AG20443 (cell line): ENCODE data around the gene OTC.

Experiments
- DNase-seq: peaks from one replicate; pipeline ENCODE4 v3.0.0; 2012; ENCODE audit warnings: low spot score, mixed read lengths

The OTC gene

DNA sequence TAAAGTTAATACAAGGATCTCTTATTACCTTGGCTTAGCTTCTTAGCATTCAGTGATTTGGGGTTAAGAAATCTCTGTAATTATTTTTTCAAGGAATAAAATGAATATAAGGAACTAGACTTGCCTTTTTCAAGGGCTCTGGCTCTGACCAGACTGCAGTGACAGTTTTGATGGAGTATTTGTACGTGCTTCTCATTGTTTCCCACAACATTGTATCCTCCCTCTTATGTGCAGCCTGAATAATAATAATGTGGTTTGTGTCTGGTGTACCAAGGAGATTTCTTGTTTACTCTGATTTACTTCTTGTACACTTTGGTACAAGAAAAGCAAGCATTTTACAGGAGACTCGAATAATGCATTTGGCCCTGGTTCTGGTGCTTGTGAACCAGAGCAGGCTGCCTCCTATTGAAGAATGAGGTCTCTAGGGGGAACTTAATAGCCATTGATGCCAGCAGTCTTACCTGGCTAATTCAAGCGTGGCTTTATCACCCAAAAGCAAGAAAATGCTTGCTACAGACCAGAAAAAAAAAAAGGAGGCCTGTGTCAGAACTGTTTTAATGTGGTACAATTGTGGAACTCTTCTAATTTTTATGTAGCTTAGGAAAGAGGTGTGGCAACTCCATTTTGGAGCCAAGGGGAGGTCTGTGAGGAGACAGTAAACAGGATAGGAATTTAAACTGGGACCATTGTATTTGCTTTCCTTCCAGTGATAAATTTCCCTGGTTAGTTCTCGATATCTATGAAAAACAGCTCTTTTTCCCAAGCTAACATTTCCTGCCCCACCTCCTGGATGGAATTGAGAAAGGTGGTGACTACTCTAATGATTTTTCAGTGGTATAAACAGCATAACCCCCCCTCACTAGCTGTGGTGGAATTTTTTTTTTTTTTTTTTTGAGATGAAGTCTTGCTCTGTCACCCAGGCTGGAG, 5.6 kb downstream of the OTC start:
- DNase-seq = no peak

DNA sequence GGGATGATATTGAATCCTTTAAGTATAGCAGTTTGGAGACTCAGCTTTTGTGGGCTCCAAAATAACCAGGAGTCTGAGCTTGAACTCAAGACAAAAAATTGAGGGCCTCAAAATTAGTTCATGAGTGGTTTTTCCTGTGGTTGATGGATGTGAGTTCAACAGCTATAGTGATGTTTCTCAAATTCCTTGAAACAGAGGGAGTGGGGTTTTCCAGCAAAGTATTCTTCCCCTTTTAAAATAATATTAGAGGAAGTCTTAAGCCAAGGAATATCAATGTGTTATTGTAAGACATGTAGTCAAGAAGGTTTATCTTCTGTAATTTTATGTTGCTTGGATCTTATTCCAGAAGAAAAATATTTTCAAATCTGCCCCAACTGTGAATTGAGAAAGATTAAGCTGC, 10.6 kb downstream of the OTC start:
- no peak for DNase-seq

DNA sequence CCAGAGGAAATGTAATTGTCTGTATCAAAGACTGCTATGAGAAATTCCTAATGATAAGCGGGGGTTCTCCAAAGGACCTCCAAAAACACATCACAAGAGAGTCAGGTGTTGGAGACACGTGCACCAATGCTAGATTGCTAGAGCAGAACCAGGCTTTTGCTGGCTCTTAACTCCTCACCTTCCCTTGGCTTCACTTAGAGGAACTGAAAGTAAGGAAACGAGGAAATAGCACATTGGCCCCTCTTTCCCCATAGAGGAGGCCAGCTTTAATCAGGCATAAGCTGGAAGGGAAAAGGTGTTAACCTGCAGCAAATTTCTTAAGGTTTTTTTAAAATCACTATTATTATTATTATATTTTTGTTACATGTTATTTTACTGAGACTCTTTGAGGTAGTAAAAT, 13.6 kb downstream of the OTC start:
- DNase-seq = no peak

DNA sequence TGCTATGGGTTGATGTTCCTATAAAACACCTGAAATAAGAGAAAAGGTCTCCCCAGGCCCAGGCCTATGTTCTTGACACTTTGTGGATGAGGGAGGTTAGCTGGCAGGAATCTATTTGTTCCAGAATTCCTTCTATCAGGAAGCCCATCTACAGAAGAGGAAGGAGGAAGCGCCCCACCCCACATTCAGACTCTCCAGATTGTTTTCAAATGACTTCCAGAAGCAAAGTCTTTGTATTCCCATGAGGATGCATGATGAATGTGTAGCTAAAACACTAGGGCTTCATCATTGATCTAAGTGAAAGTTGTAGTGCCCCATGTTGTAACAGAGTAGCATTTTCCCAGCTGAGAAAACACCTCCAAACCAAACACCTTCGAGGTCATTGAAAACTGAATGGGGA, 16.4 kb downstream of the OTC start:
- DNase-seq = no peak

DNA sequence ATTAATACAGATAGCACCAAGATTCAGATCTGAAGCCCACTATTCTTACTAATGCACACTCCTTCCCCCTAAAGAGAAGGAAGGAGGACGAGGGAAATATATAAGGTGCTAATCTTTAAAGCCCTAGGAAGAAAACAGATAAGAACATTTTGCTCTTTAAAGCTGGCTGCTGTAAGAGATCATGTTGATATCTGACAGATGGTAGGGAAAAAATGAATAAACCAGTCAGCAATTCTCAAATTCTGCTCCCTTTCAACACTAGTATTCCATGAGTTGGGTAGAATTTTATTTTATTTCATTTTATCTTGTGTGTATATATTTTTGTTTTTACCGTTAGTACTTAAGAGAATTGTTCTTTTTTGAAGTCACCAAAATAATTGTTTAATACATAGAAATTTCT, 19.2 kb downstream of the OTC start:
- no peak for DNase-seq

DNA sequence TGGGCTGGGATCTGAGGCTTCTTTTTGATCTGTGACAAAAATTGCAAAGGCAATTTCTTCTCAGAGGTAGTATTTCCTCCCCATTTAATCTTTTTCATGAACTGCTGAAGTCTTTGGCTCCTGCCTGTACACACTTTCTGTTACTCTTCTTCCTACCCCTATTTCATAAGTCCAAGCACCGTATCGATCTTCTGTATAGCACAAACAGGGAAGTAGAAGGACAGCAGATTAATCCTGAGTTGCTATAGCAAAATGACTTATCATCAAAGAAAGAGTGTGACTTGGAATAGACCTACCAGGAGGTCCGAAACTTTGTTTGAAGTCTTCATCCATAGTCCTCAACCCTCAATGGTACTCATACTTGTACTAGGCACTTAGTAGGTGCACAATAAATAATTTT, 22.0 kb downstream of the OTC start:
- DNase-seq = no peak

DNA sequence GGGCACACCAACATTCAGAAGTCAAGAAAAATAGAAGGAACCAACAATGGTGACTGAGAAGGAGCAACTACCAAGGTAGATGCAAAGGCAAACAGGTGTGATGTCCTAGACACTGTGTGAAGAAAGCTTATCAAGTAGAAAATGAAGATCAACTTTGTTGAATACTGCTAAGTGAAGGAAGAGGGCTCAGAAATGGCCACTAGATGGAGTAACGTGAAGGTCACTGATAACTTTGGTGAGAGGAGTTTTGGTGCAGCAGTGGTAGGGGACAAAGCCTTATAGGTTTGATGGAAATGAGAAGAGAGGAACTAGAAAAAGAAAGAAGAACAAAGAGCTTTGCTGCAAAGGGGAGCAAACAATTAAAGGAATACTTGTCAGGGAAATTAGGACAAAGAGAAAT, 23.5 kb downstream of the OTC start:
- peak; percentile 9 for DNase-seq

DNA sequence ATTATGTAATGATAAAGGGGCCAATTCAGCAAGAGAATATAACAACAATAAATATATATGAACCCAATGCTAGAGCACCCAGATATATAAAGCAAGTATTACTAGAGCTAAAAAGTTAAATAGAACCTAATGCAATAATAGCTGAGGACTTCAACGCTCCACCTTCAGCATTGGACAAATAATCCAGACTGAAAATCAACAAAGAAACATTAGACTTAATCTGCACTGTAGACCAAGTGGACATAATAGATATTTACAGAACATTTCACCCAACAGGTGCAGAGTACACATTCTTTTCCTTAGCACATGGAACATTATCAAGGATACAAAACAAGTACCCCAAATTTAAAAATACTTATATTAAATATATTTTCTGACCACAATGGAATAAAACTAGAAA, 24.3 kb downstream of the OTC start:
- DNase-seq = no peak

DNA sequence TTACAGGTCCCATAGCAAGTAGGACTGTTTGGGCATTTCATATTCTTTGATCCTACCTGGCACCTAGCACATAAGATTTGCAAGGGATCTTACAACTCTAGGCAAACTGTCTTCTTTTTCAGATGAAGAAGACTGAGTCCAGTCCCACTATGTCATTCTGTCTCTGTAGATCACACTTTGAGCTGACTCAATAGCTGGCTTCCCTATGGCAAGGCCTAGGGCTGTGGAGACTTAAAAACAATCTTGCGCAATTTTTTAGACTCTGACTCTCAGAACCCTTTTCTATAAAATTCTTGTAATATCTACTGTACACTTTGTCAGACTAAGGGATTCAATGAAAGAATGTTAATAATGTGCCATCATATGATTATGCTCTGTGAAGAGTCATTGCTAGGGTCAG, 26.7 kb downstream of the OTC start:
- no peak for DNase-seq

DNA sequence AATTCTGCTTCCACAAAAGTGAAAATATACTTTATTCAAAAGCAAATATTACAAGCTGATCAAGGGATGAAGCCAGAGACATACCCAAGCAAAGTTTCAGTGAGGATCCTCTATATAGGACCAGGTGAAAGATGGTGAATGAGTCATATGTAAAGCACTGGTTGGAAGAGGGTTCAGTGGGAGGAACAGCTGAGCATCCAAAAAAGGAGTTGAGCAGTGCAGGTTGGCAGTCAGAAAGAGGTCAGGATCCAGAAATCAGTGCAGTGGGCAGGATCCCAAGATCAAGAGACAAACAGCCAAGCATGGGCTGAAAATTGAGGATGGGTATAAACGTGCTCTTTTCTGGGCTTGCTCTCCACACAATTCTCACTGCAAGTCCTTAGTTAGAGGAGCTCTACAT, 30.3 kb downstream of the OTC start:
- DNase-seq = no peak

DNA sequence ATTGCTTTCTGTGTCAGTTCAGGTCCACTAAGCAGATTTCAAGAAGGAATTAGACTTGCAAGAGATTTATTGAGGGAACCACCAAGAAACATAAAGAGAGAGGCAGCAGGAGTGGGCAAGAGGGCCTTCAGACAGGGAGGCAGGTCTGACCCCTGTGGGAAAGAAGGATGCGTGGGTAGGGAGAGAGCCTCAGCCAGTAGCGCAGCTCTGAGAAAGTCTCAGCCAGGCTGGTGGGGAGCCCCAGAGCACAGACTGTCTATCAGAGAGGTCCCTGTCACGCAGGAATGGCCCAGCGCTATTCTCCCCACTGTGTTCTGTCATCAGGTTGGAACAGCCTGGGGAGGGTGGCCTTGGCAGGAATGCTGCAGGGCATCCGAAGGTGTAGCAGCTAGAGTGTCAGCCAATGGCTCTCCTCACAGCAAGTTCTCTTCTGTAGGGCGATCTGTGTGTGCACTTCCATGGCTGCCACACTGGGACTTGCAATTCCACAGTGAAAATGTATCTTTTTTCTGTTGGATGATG, 48.0 kb downstream of the OTC start:
- DNase-seq = no peak

DNA sequence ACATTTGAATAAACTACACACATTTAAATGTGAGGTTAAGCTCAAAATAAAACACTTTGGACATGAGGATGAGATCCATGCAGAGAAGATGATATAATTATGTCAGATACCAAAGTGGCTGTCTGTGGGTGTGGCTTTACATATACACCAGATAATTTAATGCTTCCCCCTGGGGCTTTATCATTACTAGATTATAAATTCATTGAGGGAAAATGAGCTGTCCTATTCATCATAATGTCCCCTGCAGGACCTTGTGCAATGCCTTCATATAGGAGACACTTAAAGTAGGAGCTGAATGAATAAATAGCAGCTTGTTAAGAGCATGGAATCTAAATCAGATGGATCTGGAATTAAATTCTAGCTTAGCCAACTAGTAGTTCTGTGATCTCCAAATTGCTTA, 49.7 kb downstream of the OTC start:
- no peak for DNase-seq

DNA sequence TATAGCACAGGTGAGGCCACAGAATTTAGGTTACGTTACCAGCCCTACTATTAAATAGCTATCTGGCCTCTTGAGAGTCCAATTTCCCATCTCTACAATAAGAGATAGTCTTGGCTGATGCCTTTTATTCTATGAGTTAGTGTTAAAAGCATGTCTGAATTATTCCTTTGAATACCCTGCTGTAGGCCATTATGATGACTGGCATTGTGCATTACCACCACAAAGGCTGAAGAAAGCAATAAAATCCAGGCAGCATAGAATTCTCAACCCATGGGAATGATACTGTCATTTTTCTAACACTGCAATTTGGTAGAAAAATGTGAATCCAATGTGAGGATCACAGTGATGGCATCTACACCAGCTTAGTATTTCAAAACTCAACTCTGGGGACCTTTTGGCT, 51.4 kb downstream of the OTC start:
- no peak for DNase-seq

DNA sequence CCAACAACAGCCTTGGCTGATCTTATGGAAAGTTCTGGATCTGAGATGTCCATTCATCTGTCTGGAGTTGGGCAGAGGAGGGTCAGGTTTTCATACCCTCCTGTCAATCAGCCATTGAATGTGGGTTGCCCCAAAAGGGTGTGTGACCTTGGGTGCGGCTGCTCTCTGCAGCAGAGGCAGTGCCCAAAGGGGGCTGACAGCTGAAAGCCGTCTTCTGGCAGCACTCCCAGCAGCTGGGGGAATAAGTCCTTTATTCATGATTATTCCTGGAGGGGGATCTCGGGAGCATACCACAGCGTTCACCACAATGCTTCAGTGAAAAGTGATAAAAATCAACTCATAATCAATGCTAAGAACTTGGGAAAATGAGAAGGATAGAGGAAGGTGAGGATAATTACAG, 54.7 kb downstream of the OTC start:
- no peak for DNase-seq

DNA sequence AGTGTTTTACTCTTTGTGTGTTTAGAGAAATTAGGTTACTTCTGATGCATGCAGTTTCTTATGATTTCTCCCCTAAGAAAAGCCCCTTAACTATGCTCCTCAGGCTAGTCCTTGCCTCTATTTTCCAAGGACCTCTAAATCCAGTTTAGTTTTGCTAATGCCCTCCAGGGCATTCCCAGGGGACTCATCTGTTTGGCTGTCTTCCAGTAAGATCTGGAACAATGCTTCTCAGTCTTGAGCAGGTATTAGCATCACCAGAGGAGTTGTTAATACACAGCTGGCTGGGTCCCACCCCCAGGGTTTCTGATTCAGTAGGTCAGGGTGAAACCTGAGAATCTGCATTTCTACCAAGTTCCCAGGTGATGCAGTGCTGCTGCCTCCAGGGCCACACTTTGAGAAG, 56.9 kb downstream of the OTC start:
- DNase-seq = no peak

DNA sequence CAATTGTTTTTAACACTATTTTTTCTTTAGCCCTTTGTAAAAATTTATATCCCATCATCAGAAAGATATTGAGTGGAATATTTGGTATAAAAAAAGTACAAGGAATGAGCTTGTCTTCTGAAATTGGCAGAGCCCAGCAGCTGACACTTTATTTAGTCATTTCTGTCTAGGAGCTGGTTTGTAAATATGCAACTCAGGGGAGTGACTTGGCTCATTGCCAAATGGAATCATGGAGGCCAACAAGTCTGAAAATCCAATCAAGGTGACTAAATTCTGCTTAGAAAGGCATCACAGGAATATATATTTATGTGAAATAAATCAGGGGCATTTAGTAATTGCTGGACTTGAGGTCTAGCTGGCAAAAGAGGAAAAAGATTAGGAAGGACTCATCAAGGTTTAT, 74.4 kb downstream of the OTC start:
- DNase-seq = no peak

DNA sequence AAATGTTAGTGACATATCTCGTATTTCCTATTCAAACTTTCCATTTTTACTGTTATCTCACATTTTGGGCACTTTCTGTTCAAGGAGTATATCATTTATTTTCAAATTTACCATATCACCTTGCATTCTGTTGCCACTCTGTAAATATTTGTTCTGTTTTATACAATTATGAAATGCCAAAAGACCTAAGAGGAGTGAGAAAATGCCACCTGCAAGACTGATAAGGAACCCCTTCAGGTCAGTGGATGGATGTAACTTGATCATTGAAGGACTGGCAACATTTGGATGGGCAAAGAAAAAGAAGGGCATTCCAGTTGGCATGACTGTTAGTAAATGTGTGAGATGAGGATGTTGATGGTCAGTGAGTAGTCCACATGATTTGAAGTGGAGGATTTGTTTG, 79.1 kb downstream of the OTC start:
- DNase-seq = no peak

DNA sequence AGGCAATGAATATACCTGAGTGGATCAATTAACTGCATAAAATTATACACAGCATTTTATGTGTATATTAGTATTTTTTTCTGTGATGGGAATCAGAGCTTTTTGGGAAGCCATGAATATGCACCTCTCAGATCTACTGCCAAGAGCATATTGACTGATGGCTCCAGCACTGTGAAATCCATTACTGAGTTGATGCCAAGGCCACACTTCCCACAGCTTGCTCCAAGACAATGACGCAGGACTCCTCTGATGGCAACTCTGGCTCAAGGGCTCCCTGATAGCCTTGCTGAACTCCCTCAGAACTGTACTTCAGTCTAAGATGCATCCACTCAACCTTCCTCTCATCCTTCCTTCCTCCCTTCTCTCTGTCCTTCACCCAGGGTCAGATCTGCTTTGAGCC, 82.7 kb downstream of the OTC start:
- DNase-seq = no peak

DNA sequence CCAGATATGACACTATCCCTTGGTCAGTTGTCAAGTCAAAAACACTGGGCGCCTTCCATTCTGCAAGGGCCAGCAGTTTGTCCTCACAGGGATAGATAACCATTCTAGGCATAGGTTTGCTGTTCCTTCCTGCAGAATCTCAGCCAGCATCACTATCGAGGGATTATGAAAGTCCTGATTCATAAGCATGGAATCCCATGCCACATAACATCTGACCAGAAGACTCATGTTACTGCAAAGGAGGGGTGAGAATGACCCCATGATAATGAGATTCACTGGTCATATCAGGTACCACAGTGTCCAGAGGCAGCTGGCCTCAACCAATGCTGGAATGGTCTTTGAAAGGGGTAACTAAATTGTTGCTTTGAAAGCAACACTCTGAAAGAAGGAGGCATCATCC, 84.7 kb downstream of the OTC start:
- no peak for DNase-seq

DNA sequence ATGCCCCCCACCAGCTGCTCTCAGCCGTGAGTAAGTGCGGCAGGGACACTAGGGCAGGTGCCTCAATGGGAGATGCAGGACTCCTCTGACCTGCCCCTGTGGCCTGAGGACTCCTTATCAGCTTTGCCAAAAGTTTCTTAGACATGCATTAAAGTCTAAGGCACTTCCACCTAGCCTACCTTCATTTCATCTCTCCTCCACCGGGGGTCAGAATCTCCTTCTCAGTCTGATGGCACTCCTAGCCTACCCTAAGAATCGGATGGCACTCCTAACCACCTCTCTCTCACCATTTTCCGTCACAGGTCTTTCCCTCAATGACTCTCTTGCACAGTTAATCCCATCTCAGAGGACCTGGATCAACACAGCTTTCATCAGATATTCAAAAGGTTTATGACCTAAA, 85.9 kb downstream of the OTC start:
- DNase-seq = no peak

DNA sequence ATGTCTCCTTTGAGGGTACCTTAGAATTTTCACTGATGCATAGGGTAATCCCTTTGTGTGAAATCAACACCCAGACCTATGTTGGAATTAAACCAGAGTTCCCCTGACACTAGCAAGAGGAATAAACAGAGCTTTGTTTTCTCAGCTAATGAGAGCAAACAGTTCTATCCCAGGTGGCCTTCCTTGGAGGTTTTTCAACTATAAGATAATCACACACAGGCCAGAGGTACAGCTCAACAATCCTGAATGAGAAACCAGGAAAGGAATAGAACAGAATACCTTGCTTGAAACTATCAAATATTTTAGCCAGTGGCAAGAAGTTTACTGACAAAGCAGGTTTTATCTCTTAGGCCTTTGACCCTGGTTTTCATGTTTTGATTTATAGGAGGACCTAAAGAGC, 100.2 kb downstream of the OTC start:
- no peak for DNase-seq

DNA sequence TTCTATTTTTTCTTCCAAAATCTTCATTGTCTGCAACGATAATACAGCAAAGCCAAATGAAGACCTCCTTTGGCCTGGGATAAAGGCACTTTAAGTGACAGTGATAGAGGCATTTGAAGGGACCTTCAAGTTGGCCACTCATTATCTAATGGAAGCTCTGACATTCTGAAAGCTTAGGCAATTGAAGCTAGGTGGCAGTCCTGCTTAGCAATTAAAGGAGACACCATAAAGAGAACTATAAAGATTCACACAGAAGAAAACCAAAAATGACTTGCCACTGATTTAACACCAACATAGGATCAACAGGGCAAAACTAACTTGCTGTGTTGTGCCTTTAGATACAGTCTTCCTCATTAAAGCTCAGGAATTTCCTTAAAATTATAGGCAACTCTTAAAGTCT, 105.7 kb downstream of the OTC start:
- no peak for DNase-seq

DNA sequence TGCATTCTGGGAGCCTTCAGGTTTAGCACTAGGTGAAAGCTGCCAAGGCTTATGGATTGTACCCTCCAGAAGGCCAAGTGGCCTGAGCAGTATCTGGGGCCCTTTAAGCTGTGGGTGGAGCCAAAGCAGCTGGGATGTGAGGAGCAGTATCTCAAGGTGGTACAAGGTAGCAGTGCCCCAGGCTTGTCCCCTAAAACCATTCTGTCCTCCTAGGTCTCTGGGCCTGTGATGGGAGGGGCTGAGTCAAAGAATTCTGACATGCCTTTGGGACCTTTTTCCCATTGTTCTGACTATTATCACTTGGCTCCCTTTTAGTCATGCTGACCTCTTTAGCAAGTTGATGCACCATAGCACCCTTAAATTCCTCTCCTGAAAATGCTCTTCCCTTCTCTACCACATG, 109.9 kb downstream of the OTC start:
- DNase-seq = no peak

DNA sequence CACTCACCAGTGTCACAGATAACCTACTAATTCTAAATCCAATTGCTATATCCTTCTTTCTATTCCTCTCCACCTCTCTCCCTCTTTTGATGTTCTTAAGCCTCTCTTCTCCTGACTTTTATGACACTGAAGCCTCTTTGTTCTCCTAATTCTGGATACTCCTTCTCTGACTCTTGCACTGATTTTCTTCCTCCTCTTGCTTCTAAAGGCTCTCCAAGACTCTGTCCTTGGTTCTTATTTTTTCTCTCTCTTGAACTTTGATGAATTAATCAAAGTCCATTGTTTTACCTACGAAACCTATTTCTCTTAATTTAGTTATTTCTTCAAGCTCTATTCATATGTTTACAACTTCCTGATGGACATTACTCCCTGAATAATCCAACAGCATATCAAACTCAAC, 113.3 kb downstream of the OTC start:
- DNase-seq = no peak
